Activated CD8-positive, alpha-beta memory T cell treated with anti-CD3 and anti-CD28 coated beads for 36 hours (primary cell): ENCODE measurements around the gene XPA. TPM values are rescaled to one million over a fixed set of nuclear protein-coding genes. Genes with fewer than 3 reads are reported as not detected.

Experiments
- CTCF ChIA-PET: fragments of 350-600 bp; sonication (Branson Sonifier 250); formaldehyde crosslinking; loops from one replicate; lab custom pipeline; 2021; ENCODE audit warnings: antibody characterized with exemption; lab: Charles Lee
- POLR2A ChIA-PET: fragments of 350-600 bp; sonication (Branson Sonifier 250); formaldehyde crosslinking; loops from one replicate; lab custom pipeline; 2021; ENCODE audit warnings: antibody characterized with exemption; lab: Charles Lee
- total RNA-seq, 2 experiments: library from RNA; stranded (reverse); gene quantifications; one replicate each; pipeline ENCODE4 v1.2.3, GENCODE V29; 2021

The XPA gene
- total RNA-seq, 2 experiments from 2014 or later = 11.1 to 11.3 TPM

DNA sequence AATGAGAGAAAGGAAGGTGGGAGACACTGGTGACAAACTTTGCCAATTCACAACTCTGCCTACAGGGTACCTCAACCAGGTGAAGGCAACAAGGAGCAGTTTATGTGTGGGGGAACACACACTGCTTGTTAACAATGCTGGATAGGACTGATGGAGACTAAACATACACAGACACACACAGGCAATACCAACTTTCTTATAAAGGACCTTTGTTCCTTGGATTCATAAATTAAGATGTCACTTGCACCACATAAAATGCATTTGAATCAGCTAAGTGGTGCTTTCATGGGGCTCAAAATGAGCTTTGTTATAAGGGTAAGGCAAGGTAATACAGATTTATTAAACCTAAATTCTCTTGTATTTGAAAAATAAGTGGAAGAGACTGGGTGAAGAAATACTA, 68.0 kb downstream of the XPA start:
- CTCF ChIA-PET = interaction anchor here (1.3 kb wide), 1 partner anchor 294 kb away, joined by 6 read pairs; the partner anchor contains the start of gene TRMO
- POLR2A ChIA-PET = no interaction called here

DNA sequence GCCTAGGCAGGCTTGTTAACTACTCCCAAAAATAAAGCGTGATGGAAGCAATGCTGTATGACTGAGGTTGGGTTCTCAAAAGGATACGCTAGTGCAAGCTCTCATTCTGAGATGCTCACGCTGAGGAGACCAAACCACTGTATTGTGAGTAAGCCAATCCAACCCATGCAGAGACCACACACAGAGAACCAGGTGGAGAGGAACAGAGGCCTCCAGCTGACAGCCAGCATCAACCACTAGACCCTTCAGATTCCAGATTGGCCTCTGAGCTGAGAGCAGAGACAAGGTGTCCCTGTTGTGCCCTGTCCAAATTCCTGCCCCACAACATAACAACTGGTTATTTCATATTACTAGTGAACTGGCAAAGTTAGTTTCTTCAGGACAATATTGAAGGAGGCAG, 68.5 kb downstream of the XPA start:
- CTCF ChIA-PET = interaction anchor here (1.3 kb wide), 1 partner anchor 294 kb away, joined by 6 read pairs; the partner anchor contains the start of gene TRMO
- POLR2A ChIA-PET = no interaction called here

DNA sequence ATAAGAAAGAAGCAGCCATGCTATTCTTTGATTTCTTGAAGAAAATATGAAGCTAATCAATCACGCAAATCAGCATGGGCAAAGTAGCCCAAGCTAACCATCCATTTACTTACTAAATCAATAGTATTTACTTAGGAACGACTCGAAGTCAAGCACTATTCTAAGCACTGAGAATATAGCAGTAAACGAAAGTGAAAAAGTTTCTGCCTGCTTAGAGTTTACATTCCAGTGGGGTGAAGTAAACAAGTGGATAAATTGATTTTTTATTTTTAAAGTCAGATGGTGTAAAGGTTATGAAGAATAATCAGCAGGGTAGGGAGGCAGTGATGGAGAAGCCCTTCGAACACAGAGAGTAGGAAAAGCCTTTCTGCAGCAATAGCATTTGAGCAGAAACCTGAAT, 69.5 kb downstream of the XPA start:
- POLR2A ChIA-PET = no interaction called here
- CTCF ChIA-PET = interaction anchor here (1.3 kb wide), 1 partner anchor 295 kb away, joined by 6 read pairs; the partner anchor contains the start of gene TRMO

DNA sequence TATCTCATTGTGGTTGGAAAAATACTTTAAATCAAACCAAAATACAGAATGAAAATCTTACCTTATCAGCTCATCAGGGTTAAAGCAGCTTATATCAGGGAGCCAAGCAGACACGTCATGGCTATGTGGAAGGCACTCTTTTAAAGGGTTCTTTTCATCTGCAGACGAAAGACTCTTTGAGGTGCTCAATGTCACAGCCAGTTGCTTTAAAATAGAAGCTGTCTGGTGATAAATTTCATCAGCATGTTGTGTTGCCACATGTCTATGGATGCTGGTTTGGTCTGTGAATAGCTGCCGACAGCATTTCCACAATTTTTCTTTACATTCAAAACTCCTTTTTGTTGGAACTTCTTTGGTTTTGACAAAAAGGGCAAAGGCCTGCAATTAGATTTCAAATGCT, 71.5 kb downstream of the XPA start:
- POLR2A ChIA-PET = no interaction called here
- CTCF ChIA-PET = no interaction called here

Other genes with a start within 250 kb of the XPA start
- 1 to 10 TPM; 1.2 TPM for gene TMOD1, start 195.7 kb downstream of the XPA start, total RNA-seq
- gene TSTD2, start 64.0 kb downstream of the XPA start, total RNA-seq = 10 to 100 TPM; 14.5 to 16.3 TPM
- 10 to 100 TPM; 51.2 to 58.2 TPM for gene NCBP1, start 63.5 kb downstream of the XPA start, total RNA-seq
- gene FOXE1, start 155.9 kb upstream of the XPA start, total RNA-seq = not detected
- 10 to 100 TPM; 13.1 to 14.1 TPM for gene TRMO, start 225.2 kb upstream of the XPA start, total RNA-seq
- gene HEMGN, start 240.8 kb upstream of the XPA start, total RNA-seq = under 1 TPM; 0.55 to 0.70 TPM